Right forelimb (tissue), 1 donor: ENCODE data around the gene KIDINS220.

Experiments
- DNase-seq: peaks from one replicate; pipeline ENCODE4 v3.0.0-alpha.2; 2018

KIDINS220 gene

GRCh38 chr2:8850845-8851487 lies 13.6 kb upstream of the KIDINS220 start:
- no peak for DNase-seq

- DNase-seq = no peak
These were observed 11.9 kb upstream of the KIDINS220 start for GRCh38 chr2:8849327-8849726.

- DNase-seq = no peak
These were observed 11.1 kb upstream of the KIDINS220 start for GRCh38 chr2:8848328-8849100.

GRCh38 chr2:8847400-8847799 lies 10.0 kb upstream of the KIDINS220 start:
- DNase-seq = no peak

- DNase-seq = no peak
These were observed 4.5 kb upstream of the KIDINS220 start for GRCh38 chr2:8841932-8842331.

GRCh38 chr2:8840475-8841091 lies 3.2 kb upstream of the KIDINS220 start:
- no peak for DNase-seq

- DNase-seq = no peak
These were observed 2.0 kb upstream of the KIDINS220 start for GRCh38 chr2:8839189-8839965.

- DNase-seq = peak; percentile 55
These were observed 355 bp upstream of the KIDINS220 start for GRCh38 chr2:8837795-8838140.

- no peak for DNase-seq
These were observed 2.1 kb downstream of the KIDINS220 start for GRCh38 chr2:8835279-8835678.

- no peak for DNase-seq
These were observed 3.6 kb downstream of the KIDINS220 start for GRCh38 chr2:8833853-8834252.

- no peak for DNase-seq
These were observed 5.9 kb downstream of the KIDINS220 start for GRCh38 chr2:8831516-8831915.

GRCh38 chr2:8827729-8828128 lies 9.7 kb downstream of the KIDINS220 start:
- no peak for DNase-seq

- no peak for DNase-seq
These were observed 15.2 kb downstream of the KIDINS220 start for GRCh38 chr2:8822218-8822617.

- DNase-seq = no peak
These were observed 15.9 kb downstream of the KIDINS220 start for GRCh38 chr2:8821276-8822217.

- no peak for DNase-seq
These were observed 17.5 kb downstream of the KIDINS220 start for GRCh38 chr2:8819948-8820347.

- DNase-seq = no peak
These were observed 18.2 kb downstream of the KIDINS220 start for GRCh38 chr2:8819194-8819593.

- no peak for DNase-seq
These were observed 20.2 kb downstream of the KIDINS220 start for GRCh38 chr2:8817221-8817620.

- DNase-seq = no peak
These were observed 30.3 kb downstream of the KIDINS220 start for GRCh38 chr2:8806885-8807704.

GRCh38 chr2:8805278-8806210 lies 31.9 kb downstream of the KIDINS220 start:
- DNase-seq = no peak
